SK-N-SH (cell line): ENCODE results near the gene SLC16A8.

Experiments used
- CHD2 ChIP-seq: fragments of 150-350 bp; IDR thresholded peaks from 2 replicates; pipeline ENCODE4 v1.6.1; 2018; ENCODE audit warnings: low read length; ENCODE audit not compliant: partially characterized antibody
- MAX ChIP-seq: IDR thresholded peaks from 2 replicates; pipeline ENCODE4 v1.4.0; 2012; ENCODE audit warnings: low read depth
- SMC3 ChIP-seq: IDR thresholded peaks from 2 replicates; pipeline ENCODE4 v1.6.1; 2012; ENCODE audit warnings: low read depth, low read length, improper control_type of control experiment
- TF ChIP-seq, protein P1 (sequence below): fragments of 200-600 bp; sonication (generic); IDR thresholded peaks from 2 replicates; pipeline ENCODE4 v1.6.1; 2017; ENCODE audit warnings: antibody characterized with exemption, mild to moderate bottlenecking, moderate library complexity

- TF ChIP-seq, protein P1, sequence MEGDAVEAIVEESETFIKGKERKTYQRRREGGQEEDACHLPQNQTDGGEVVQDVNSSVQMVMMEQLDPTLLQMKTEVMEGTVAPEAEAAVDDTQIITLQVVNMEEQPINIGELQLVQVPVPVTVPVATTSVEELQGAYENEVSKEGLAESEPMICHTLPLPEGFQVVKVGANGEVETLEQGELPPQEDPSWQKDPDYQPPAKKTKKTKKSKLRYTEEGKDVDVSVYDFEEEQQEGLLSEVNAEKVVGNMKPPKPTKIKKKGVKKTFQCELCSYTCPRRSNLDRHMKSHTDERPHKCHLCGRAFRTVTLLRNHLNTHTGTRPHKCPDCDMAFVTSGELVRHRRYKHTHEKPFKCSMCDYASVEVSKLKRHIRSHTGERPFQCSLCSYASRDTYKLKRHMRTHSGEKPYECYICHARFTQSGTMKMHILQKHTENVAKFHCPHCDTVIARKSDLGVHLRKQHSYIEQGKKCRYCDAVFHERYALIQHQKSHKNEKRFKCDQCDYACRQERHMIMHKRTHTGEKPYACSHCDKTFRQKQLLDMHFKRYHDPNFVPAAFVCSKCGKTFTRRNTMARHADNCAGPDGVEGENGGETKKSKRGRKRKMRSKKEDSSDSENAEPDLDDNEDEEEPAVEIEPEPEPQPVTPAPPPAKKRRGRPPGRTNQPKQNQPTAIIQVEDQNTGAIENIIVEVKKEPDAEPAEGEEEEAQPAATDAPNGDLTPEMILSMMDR: no peak
- no peak for TF ChIP-seq MAX
- TF ChIP-seq SMC3: no peak
- no peak for TF ChIP-seq CHD2
Measured at GRCh38 chr22:38122616-38123015, 38.6 kb upstream of the SLC16A8 start.
